ENCODE results near the gene NOTUM.
"Not testable (repeated sequence)": the region's sequence is repeated elsewhere in the genome, so short reads cannot be mapped to it uniquely, and the experiment has no call there.

NOTUM gene

DNA sequence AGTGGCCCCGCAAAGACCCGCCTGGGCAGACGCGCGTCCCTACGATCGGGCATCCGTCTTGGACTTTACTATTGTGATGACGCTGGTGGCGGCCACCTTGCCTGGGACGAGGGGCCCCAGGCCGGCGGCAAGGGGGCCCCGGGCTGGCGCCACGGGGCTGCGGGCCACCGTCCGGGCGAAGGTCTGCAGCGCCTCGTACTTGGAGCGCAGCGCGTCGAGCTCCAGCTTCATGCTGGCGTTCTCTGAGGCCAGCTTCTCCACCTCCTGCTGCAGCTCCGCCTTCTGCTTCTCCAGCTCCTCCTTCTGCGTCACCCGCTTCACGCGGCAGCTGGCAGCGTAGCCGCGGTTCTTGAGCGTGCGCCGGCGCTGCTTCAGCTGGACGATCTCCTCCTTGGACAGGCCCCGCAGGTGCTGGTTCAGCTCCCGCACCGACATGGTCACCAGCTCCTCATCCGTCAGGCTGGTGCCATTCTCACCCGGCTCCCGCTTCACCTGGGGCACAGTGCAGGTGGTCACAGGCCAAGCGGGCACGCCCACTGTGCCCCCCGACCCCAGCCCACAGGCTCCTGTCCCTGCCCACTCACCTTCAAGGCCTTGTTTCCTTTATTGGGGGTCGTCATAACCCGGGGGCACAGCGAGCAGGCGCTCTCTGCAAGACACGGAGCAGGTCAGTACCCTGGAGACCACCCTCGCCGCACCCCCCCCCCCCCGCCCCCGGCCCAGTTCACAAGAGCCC lies 38.3 kb downstream of the NOTUM start:
- DNase-seq: no peak

DNA sequence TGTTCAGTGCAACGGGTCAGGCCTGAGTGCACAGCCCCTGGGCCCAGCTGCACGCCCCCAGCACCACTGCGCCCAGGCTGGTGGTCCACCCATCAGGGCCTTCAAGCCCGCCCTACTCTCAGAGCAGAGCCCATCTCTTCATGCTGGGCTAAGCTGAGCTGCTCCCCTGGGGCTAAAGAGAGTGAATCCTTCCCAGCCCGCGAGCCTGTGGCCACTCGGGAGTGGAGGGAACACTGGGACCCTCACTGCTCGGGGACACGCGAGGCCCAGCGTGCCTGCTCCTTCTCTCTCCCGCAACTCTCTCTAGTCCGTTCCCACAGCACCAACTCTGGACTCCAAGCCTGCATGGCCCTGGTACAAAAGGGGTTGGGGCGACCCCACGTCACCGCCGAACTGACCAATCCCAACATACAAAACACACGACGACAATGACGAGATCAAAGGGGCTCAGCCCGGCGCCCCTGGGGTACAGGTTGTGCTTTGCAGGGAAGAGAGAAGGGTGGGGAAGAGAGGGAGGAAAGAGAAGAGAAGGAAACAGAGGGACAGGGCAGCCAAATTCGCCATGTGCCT lies 38.9 kb downstream of the NOTUM start:
- DNase-seq: no peak

DNA sequence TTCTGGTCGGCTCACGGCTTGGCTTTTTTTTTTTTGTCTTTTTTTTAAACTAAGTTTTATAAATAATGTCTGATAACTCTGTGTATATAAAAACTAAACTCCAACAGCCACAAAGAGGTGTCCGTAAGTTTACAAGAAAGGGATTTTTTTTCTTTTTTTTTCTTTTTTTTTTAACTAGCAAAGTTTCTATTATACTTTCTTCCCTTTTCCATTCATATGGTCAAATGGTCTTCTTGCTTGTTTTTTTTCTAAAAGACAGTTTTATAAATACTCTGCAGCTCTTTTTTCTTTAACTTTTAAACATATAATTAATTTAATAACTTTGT lies 39.5 kb downstream of the NOTUM start:
- DNase-seq: no peak

DNA sequence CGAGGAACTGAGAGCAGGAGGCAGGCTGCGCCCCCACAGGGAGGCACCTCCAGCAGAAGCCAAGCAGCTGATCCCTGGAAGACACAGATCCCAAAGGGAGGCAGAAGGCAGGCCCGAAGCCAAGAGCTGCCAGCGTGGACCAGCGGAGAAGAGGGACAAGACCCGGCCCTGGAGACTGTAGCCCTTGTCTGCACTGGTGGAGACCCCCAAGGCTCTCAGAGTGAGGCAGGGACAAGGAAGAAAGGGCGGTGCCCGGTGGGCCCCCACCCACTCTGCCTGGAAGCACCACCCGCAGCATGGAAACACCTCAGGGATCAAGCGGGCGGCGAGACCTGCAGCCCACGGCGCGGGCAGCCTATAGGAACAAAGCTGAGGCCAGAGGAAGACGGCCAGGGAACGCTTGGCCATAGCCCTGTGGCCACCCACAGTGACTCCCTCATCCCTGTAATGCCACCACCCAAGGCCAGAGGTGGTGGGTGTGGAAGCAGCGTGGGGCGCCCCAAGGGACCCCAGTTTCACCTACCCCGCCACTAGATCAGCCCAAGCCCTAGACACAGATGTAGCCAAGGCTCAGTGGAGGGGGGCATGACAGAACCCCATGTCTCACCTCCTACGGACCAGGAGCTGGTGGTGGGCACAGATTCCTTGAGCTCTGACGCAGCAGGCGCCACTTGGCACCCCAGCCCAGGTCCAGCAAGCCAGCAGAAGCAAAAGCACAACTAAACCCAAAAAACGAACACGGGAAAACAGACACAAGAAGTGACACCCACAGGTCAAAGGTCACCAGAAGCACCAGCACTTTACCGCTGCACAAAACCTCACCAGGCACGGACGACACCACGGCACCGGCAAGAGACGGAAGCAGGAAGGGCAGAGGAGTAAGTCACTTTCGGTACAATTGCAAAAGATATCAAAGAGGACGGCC lies 40.1 kb downstream of the NOTUM start:
- no peak for DNase-seq

DNA sequence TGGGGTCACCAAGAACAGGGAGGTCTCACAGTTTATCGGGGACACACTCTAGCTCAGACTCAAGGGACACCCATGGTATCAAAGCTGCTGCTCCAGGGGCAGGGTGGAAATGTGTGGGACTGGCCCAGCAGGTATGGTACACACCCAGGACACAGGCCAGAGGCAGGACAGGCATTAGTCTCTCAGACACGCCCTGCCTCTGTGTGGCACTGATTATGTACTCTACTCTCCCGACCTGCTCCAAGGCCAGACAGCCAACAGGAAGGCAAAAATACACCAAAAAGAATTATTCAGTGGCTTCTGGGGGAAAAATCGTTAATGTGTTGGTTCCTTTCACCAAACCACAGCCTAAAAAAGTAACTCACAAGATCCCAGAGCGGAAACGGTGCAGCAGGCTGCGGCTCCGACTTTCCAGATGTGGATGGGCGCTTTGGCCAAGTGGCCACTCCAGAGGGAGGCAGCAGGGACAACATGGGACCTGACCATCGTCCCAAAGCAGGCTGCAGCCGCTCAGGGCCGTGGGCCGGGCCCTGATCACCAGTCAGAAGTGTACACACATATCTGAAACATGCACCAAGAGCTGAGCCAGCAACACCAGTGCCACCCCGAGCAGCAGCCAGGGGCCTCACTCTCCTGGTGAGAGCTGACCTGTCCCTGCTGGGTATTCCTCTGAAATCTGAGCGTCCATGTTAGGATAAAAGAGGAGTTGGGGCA lies 42.0 kb downstream of the NOTUM start:
- DNase-seq: peak; percentile 74

DNA sequence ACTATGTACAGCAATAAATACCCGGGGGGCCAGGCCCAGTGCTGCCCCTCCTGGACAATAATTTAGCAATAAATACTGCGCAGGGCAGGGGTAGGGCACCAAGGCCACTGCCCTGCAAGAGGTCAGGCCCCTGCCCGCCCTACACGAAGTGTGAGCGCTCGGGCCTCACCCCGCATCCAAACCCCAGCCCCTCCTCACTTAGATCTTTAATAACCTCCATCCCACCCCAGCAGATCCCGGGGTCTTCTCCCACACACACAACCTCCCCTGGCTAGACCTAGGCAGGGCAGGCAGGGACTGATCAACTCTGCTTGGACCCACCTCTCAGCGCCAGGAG lies 42.7 kb downstream of the NOTUM start:
- DNase-seq: not testable (repeated sequence)

DNA sequence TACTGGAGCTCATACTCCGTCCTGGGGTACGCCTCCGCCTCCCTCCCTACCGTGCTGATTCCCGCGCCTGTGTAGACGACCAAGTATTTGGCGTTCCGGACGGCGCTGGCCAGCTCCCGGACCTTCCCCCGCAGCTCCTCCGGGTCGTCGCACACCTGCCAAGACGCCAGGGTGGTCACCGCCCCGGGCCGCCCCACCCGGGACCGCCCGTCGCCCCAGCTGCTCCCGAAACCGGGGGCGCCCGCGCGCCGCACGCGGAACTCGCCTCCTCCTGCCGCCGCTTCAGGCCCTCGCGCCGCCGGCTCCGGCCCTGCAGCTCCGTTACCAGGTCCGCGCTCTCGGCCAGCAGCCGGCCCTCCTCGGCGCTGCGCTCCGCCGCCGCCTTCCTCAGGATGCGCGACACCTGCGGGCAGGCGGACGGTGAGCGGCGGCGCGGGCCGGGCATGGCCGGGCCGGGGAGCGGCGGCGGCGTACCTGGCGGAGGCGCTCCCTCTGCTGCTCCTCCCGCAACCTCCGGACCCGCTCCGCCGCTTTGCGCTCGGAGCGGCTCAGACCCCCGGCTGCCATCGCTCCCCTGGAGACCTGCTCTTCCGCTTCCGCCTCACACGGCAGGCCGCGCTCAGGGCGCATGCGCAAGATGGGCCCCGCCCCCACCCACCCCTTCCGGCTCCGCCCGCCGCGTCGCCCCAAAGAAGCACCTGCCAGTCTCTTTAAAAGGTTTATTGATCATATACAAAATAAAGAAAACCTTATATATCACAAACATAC lies 43.2 kb downstream of the NOTUM start, which contains the start of gene SIRT7:
Gene SIRT7 (minus strand): TSS at position 612 of the 768 bp plus-strand sequence. CDS start 45 bp downstream, at position 567.
- DNase-seq: peak; percentile 89

DNA sequence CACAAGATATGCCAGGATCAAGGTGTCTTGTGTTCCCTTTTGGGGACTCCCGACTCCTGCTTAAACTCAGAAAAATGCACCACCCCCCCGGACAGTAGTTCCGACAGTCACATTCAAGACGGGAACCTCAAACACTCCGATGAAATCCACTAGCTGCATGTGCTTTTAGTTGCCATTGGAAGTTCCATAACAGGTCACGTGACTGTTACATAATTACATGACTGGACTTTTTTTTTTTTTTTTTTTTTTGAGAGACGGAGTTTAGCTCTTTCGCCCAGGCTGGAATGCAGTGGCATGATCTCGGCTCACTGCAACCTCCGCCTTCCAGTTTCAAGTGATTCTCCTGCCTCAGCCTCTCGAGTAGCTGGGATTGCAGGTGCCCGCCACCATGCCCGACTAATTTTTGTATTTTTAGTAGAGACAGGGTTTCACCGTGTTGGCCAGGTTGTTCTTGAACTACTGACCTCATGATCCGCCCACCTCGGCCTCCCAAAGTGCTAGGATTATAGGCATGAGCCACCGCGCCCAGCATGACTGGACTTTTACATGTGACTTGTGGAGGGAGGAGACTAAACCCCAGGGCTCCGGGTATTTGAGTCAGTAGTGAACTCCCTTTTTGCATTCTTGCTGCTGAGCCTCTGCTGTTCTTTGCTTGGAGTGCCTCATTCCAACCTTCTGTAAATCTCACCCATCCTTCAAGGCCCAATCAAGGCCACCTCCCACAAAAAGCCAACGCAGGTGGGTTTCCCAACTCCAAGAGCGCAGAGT lies 44.6 kb downstream of the NOTUM start:
- peak; percentile 65 for DNase-seq

DNA sequence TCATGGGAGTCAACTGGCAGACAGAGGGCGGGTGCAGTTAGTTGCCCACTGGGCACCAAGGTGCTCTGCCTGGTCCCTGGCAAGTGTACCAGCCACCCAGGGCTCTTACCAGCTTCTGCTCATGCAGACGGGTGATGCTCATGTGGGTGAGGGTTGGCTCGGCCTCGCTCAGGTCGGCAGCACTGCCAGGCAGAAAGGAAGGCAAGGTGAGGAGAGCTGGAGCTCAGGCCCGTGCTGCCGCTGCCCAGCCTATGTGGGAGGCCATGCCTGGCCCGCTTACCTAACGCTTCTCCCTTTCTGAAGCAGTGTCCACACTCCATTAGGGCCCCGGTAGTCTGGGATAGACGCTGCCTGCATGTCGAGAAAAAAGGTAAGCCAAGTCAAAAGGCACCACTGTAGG lies 45.7 kb downstream of the NOTUM start:
- DNase-seq: no peak

DNA sequence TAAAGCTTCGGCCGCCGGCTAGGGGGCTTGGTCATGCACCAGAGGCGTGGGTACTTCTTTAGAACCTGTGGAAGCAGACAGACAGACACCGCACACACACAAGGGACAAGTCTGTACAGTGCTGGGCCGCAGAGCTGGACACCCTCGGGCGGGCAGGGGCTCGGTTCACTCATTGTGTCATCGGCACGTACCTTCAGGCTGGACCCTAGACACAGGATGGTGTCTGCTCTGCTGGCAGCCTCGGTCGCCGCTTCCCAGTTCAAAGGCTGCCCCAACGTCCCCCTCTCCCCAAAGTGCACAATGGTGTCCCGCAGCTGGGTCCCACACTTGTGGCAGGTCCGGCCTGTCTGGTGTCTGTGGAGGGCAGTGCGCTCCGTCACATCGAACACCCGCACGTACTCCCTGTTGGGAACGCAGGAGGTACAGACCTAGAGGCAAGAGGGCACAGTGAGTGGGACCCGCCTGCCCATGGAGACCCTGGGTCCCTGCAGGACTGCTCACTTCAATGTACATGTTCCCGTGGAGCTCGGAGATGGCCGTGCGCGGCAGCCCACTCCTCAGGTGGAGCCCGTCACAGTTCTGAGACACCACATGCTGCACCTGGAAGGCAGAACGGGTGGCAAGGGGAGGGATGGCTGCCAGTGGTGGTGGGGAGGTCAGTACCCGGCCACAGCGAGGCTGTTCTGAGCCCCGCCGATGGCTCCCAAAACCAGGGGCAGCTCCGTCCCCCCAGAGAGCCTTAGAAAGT lies 46.7 kb downstream of the NOTUM start:
- DNase-seq: no peak

DNA sequence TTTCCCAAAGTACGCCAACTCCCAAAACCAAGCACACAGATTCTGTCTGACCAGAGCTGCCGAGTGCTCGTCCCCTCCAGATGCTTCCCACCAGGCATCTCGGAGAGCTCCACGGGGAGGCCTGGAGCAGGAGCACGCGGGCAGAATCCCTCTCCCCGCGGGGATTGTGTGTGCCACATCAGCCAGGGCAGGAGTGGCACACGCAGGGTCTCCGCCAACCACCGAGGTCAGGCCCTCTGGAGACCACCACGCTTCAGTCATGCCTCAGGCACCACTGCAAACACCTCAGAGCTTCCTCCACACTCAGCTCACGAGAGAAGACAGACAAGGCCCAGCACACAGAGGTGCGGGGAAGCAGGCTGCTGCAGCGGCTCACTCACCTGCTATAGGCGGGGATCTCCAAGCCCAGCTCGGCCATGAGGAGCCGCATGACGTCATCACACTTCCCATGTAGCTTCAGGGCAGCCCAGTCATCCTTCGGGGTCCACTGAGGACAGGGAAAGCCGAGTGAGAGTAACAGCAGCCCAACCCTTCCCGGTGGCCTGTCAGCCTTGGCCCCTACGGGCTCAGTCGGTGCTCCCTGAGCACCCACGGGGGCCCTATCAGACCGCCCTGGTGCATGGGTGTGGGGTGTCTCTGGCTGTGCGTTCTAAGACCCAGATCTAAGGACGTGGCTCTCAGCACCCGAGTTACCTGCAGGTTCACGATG lies 47.4 kb downstream of the NOTUM start:
- no peak for DNase-seq

DNA sequence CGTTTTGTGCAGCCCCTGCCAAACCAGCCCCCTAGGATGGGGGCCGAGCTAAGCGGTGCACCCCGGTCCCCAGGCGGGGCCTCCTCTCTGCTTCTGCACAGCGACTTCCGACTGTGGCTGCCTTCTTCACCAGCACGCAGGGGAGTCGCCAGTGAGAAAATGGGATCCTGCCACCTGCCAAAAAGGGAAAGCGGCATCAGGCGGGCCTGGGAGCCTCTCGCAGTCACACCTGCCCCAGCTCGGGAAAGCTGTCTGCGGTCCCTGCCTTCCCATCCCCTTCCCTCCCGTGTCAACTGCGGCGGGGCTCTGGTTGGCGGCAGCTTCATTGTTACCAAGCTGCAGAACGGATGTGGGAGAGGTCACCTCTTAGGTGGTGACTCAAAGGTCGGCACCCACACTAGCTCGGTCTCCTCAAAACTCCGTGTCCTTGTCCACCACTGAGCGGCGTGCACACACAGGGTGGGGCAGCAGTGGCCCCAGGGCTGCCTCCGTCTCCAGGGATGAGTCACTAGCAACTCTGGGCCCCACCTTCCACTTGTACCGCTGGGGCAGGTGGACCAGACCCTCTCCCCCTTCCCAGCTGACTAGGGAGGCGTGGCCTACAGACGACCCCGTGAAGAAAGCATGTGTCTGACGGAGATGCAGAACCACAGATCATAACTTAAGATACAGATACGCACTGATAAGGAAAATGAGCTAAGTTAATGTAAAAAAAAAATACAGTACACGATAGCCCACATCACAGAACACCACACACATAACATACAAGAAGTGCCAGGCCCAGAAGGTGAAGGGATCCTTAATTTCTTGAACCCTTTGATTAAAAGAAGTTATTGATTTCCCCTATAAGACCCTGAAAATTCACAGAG lies 48.3 kb downstream of the NOTUM start:
- DNase-seq: no peak

DNA sequence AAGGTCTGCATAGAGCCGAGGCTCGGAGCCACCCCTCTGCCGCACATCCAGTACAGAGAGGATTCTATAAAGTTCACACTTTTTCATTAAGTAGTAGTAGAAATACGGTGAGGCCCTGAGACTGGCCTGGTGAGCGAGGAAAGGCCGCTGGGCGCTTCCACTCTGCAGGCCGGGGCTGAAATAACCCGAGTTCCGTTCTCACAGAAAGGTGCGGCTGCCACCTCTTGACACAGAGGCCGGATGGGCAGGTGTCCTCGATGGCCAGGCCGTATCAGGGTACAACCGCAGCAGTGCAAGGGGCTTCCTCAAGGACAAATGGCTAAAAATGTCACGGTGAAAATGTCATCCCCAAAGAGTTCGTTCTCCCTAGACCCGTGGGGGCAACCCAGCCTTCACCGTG lies 49.0 kb downstream of the NOTUM start:
- no peak for DNase-seq

DNA sequence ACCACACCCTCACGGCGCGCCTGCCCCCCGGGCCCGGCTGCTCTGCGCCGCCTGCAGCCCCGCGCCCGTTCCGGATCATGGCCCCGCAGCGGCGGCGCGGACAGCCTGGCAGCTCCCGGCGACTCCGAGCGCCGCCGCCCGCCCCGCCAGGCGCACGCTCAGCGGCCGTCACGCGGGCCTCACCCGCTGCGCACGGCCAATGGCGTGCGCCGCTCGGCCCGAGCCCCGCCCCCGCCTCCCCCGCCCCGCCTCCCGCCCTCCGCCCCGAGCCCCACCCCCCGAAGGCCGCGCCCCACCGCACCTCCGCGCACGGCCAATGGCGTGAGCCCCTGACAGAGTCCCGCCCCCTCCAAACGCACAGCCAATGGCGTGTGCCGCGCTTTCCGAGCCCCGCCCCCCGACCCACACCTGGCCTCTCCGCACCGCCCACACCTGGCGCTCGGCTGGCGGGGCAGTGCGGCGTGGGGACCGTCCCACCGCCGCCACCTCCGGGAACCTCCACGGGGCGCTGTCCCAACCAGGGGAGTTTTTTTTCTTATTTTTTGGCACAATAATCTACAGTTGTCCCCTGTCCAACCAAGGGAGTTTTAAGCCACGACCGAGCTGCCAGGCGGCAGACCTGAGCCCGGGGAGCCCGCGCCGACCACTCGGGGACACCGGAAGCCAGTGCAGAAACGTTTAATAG lies 49.6 kb downstream of the NOTUM start, which contains the start of gene PCYT2:
Gene PCYT2 (minus strand): TSS at position 123 of the 685 bp plus-strand sequence. CDS start 44 bp downstream, at position 79.
- peak; percentile 94 for DNase-seq

DNA sequence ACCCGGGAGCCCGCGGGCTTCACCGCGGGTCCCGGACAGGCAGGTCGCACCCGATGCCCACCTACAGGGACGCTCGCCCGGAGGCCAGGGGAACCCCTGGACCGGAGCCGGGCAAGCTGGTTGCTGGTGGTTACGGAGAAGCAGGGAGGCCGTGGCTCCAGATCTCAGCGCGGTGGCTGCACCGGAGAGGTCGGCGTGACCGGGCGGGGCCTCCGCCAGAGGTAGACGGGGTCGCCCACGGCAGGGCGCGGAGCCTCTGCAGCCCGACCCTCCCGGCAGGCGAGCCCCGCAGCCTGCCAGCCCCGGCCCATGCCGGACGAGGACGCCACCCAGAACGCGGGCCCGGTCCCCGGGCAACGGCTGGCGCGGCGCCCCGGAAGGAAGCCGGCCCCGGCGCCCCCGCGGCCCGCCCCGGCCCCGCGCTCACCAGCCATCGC lies 50.1 kb downstream of the NOTUM start:
- peak; percentile 32 for DNase-seq

DNA sequence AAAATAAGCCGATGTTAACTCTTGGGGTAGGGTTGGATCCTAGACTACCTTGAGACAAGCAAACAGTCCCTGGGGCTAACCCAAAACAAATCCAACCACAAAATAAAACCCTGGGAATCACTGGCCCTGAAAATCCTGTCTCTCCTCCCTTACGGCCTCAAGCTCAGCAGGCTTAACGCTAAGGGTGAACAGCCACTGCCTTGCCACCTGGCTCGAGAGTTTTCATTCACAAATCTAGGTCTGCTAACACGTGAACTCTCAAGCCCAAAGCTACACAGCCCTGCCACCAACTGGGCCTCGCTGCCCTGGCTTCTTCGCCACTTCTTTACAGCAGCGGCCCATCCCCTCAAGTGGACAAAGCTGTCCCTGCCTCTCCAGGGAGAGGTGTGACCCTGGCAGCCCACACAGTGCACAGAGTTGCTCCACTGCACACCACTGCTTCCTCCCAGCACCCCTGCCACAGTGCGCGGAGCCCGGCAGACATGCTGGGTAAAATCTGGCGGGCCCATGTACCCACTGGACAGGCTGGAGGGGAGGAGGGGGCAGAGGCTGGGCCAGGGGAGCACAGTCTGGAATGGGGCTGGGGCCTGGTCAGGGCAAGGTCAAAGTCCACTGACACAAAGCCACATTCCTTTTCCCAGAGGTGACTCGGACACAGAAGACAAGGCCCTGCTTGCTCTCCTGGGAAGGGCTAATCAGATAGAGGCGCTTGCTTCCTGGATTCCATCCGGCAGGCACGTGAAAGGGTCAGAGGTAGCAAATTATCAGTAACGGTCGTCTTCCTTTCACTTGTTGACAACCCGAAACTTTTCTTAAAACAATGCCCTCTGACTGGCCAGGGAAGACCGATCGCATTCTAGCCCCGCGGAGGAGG lies 50.8 kb downstream of the NOTUM start:
- peak; percentile 62 for DNase-seq

DNA sequence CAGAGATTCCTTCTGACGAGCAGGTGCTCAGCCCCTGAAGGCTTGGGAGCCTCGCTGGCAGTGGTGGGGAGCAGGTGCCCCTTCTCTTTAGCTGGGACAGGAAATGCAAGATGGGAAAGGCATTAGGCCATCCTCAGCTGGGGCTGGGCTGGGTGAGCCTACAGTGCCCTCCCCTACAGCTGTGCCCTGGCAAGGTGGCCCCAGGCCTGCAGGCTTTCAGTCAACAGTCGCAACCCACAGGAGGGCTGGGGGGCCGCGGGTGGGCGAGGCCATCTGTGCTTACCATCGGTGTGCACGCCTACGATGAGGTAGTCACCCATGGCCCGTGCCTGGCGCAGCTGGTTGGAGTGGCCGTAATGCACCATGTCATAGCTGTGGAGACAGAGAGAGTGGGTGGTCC lies 51.8 kb downstream of the NOTUM start:
- no peak for DNase-seq

All from hematopoietic multipotent progenitor cell treated with erythropoietin and hydrocortisone succinate and interleukin-3 and kit ligand, for 6 days (in vitro differentiated cells).